OCI-LY1 (cell line): ENCODE measurements around the gene IPO13.

ENCODE experiments used
- H2AFZ ChIP-seq: fragments of 200-600 bp; sonication (generic), shearing (Covaris generic); 2 replicates; pipeline ENCODE4 v1.6.0; 2014; ENCODE audit warnings: antibody characterized with exemption, mild to moderate bottlenecking, low read length
- H3F3A ChIP-seq: fragments of 200-600 bp; sonication (generic), shearing (Covaris generic); 2 replicates; pipeline ENCODE4 v1.6.0; 2014; ENCODE audit warnings: mild to moderate bottlenecking, antibody characterized with exemption, low read length, moderate library complexity; ENCODE audit not compliant: insufficient read depth
- H3K27ac ChIP-seq: fragments of 200-600 bp; sonication (generic); 2 replicates; pipeline ENCODE4 v1.5.1; 2014; ENCODE audit warnings: low read length, mixed run types, mild to moderate bottlenecking, low read depth; ENCODE audit not compliant: poor library complexity, severe bottlenecking
- H3K27me3 ChIP-seq: fragments of 200-600 bp; sonication (generic); 2 replicates; pipeline ENCODE4 v1.6.0; 2014; ENCODE audit warnings: antibody characterized with exemption, mild to moderate bottlenecking, low read length, moderate library complexity; ENCODE audit not compliant: insufficient read depth
- H3K36me3 ChIP-seq: fragments of 200-600 bp; sonication (generic); 2 replicates; pipeline ENCODE4 v1.6.1; 2014; ENCODE audit warnings: mild to moderate bottlenecking, antibody characterized with exemption, low read length, moderate library complexity, mixed read lengths; ENCODE audit not compliant: insufficient read depth
- H3K4me1 ChIP-seq: fragments of 200-600 bp; sonication (generic); 2 replicates; pipeline ENCODE4 v1.5.1; 2014; ENCODE audit warnings: mild to moderate bottlenecking, low read length, moderate library complexity; ENCODE audit not compliant: insufficient read depth, severe bottlenecking
- H3K4me2 ChIP-seq: fragments of 200-600 bp; sonication (generic), shearing (Covaris generic); 2 replicates; pipeline ENCODE4 v1.6.1; 2014; ENCODE audit warnings: low read length
- H3K4me3 ChIP-seq: fragments of 200-600 bp; sonication (generic); 2 replicates; pipeline ENCODE4 v1.5.1; 2014; ENCODE audit warnings: low read length, low read depth, mild to moderate bottlenecking, mixed read lengths; ENCODE audit not compliant: poor library complexity, severe bottlenecking
- H3K79me2 ChIP-seq: fragments of 200-600 bp; shearing (Covaris generic); 2 replicates; pipeline ENCODE4 v1.6.1; 2016; ENCODE audit warnings: mixed run types, low read length, mixed read lengths; ENCODE audit not compliant: insufficient read depth
- H3K9ac ChIP-seq: fragments of 200-600 bp; sonication (generic), shearing (Covaris generic); 2 replicates; pipeline ENCODE4 v1.6.1; 2014; ENCODE audit warnings: mild to moderate bottlenecking, low read length, mixed read lengths
- H3K9me2 ChIP-seq: fragments of 200-600 bp; sonication (generic), shearing (Covaris generic); 2 replicates; pipeline ENCODE4 v1.6.1; 2014; ENCODE audit warnings: low read depth, mild to moderate bottlenecking, low read length, mixed read lengths
- H3K9me3 ChIP-seq: fragments of 200-600 bp; shearing (Covaris generic); 2 replicates; pipeline ENCODE4 v1.6.1; 2014; ENCODE audit warnings: low read length, mixed read lengths
- H4K20me1 ChIP-seq: fragments of 200-600 bp; sonication (generic), shearing (Covaris generic); 2 replicates; pipeline ENCODE4 v1.6.0; 2016; ENCODE audit warnings: mild to moderate bottlenecking, low read length; ENCODE audit not compliant: insufficient read depth
- EZH2 ChIP-seq: fragments of 200-600 bp; sonication (generic), shearing (Covaris generic); IDR thresholded peaks from 2 replicates; pipeline ENCODE4 v1.8.0; 2017; ENCODE audit warnings: borderline replicate concordance, mixed run types, mild to moderate bottlenecking, antibody characterized with exemption, low read length, moderate library complexity, mixed read lengths
- TF ChIP-seq, protein P1 (sequence below): fragments of 200-600 bp; sonication (generic), shearing (Covaris generic); IDR thresholded peaks from 2 replicates; pipeline ENCODE4 v1.5.1; 2017; ENCODE audit warnings: mild to moderate bottlenecking, antibody characterized with exemption, low read length, moderate library complexity, mixed read lengths

Gene IPO13

DNA sequence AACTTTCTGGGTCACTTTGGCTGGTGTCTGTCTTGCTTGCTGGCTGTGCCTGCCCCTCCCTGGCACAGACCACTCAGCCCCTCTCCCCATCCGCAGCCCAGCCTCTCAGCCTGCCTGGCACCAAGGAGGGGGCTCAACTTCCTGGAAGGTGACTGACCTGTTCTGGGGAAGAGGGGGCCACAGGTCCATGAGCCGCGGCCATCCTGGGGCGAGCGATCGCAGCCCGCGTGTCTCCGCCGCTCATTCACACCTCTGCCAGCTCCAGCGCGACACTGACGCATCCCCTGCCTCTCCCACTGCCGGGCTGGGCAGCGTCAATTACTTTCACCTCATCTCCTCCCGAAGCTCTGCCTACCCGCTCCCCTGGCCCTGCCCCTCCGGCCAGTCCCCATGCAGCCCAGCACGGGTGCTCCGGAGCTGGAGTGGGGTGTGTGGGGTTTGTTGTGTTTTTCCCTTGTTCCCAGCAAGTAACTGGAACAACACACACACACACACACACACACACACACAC lies 70.2 kb downstream of the IPO13 start:
- H4K20me1 ChIP-seq, result no peaks in the 10 kb centered on the region
- no peaks in the 10 kb centered on the region for H3K9me2 ChIP-seq
- H2AFZ ChIP-seq, result no peak overlapping the region
- H3K4me3 ChIP-seq, result no peak overlapping the region
- TF ChIP-seq EZH2, result no peak
- TF ChIP-seq, protein P1, sequence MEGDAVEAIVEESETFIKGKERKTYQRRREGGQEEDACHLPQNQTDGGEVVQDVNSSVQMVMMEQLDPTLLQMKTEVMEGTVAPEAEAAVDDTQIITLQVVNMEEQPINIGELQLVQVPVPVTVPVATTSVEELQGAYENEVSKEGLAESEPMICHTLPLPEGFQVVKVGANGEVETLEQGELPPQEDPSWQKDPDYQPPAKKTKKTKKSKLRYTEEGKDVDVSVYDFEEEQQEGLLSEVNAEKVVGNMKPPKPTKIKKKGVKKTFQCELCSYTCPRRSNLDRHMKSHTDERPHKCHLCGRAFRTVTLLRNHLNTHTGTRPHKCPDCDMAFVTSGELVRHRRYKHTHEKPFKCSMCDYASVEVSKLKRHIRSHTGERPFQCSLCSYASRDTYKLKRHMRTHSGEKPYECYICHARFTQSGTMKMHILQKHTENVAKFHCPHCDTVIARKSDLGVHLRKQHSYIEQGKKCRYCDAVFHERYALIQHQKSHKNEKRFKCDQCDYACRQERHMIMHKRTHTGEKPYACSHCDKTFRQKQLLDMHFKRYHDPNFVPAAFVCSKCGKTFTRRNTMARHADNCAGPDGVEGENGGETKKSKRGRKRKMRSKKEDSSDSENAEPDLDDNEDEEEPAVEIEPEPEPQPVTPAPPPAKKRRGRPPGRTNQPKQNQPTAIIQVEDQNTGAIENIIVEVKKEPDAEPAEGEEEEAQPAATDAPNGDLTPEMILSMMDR, result no peak
- H3K9me3 ChIP-seq, result no peaks in the 10 kb centered on the region
- H3K4me2 ChIP-seq, result no peak overlapping the region
- H3K4me1 ChIP-seq, result no peaks in the 10 kb centered on the region
- no peaks in the 10 kb centered on the region for H3K36me3 ChIP-seq
- no peaks in the 10 kb centered on the region for H3F3A ChIP-seq
- H3K9ac ChIP-seq, result no peak overlapping the region
- no peaks in the 10 kb centered on the region; the same call in 1 of the 2 replicates for H3K27me3 ChIP-seq
- no peaks in the 10 kb centered on the region for H3K79me2 ChIP-seq
- H3K27ac ChIP-seq, result no peak overlapping the region
